Right cardiac atrium (tissue), 5 donors: ENCODE data around the gene PLOD2. TPM values are rescaled to one million over a fixed set of nuclear protein-coding genes. Genes with fewer than 3 reads are reported as not detected.

ENCODE experiments used
- ATAC-seq, 2 donors: fragments of 200-7000 bp; cut with Tn5 transposase; one replicate each; pipeline versions ENCODE4 v1.8.0 to v1.9.1; 2020; ENCODE audit warnings: moderate library complexity in 2 of 2, mild to moderate bottlenecking in 1 of 2
- DNase-seq, 3 donors: peaks; one replicate each; pipeline ENCODE4 v3.0.0-alpha.2; 2020
- H3K27ac ChIP-seq: one replicate; pipeline ENCODE4 v1.5.1; 2013; ENCODE audit warnings: mild to moderate bottlenecking, low read length, control low read depth, moderate library complexity
- H3K27me3 ChIP-seq: one replicate; pipeline ENCODE4 v1.6.1; 2013; ENCODE audit not compliant: control insufficient read depth, insufficient read depth
- H3K4me1 ChIP-seq: one replicate; pipeline ENCODE4 v1.6.1; 2013; ENCODE audit warnings: low read length; ENCODE audit not compliant: control insufficient read depth, insufficient read depth
- H3K4me3 ChIP-seq: one replicate; pipeline ENCODE4 v1.5.1; 2013; ENCODE audit warnings: low read length, control low read depth
- H3K9me3 ChIP-seq: one replicate; pipeline ENCODE4 v1.6.1; 2013; ENCODE audit warnings: low read length; ENCODE audit not compliant: control insufficient read depth
- WGBS: extraction: QIAGEN DNeasy Blood & Tissue Kit; methylation state at CpG from one replicate; pipeline ENCODE4 v1.1.7; 2013; 5-methylcytosine and 5-hydroxymethylcytosine counted together
- intact Hi-C, 4 donors: fragments of 100-400 bp; cut with DNase I; formaldehyde crosslinking; loops; one replicate each; pipeline versions ENCODE4 v1.11.0 to v1.14.0; 2022 to 2023
- polyA plus RNA-seq: library from polyadenylated mRNA; stranded (reverse); fragments of 200-250 nt; gene quantifications from one replicate; pipeline ENCODE4 v1.2.3, GENCODE V29; 2013
- total RNA-seq, 4 donors: library from RNA; stranded (reverse); fragmentation: NEBNext Ultra II Directional; extraction: Animal tissue kit (Norgen Biotek cat#: 25700); gene quantifications; one replicate each; pipeline ENCODE4 v1.2.1, GENCODE V29; 2021
- donor health status: healthy with polysubstance abuse.
- donor health status: DM: no; HTN: yes; CAD: no.
- donor health status: DM: no; HTN: no; CAD: no.
- donor health status: DM: no; HTN: yes; CAD: no; lungs with severe emphysema.
- donor health status: DM: yes; HTN: yes; CAD: no.

The PLOD2 gene
- total and polyA plus RNA-seq, 5 donors, result 20.3 to 30.8 (median 30.3) TPM

DNA sequence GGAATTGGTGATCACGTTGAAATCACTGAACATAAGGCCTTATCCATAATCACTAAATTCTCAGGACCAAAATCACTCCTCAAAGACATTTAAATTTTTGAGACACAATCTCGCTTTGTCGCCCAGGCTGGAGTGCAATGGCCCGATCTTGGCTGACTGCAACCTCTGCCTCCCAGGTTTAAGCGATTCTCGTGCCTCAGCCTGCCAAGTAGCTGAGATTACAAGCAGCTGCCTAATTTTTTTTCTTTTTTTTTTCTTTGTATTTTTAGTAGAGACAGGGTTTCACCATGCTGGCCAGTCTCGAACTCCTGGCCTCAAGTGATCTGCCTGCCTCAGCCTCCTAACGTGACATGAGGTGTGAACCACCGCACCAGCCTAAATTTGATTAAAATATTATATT is 61.7 kb downstream of the PLOD2 start:
- Histone ChIP-seq H3K4me3 (no peak overlapping the region), H3K27me3 (no peaks in the 10 kb centered on the region), H3K9me3 (no peaks in the 10 kb centered on the region), H3K27ac (no peak overlapping the region), H3K4me1 (no peaks in the 10 kb centered on the region)
- peak; percentile 33 to 65 (median 60) for DNase-seq
- intact Hi-C loops, result no loop called here
- peak in 1 of 2 donors; percentile 11 for ATAC-seq
- 53% methylated on average over 9 of the region's 9 CpGs for WGBS

DNA sequence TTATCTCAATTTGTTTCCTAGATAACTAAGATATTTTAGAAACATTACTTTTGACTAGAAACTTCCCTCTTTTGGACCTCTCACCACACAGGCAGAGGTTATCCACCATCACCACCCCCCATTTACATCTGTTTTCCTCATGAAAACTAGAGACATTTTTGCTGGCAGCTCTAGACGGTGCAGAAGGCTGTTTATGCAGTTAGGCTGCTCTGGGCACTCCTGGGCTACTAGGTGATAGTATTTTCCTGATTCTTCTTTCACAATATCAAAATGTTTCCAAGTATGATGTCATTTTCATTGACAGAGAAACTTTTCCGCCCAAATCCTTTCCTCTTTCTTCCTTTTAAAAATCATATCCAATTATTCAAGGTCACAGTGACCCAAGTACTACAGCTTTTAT is 67.1 kb downstream of the PLOD2 start:
- DNase-seq (no peak), ATAC-seq (peak; percentile 52 to 63)
- WGBS, result 23% methylated on average over 2 of the region's 2 CpGs
- Histone ChIP-seq H3K27me3 (no peaks in the 10 kb centered on the region), H3K27ac (no peak overlapping the region), H3K9me3 (no peaks in the 10 kb centered on the region), H3K4me3 (no peak overlapping the region), H3K4me1 (no peaks in the 10 kb centered on the region)
- intact Hi-C loops, result no loop called here

DNA sequence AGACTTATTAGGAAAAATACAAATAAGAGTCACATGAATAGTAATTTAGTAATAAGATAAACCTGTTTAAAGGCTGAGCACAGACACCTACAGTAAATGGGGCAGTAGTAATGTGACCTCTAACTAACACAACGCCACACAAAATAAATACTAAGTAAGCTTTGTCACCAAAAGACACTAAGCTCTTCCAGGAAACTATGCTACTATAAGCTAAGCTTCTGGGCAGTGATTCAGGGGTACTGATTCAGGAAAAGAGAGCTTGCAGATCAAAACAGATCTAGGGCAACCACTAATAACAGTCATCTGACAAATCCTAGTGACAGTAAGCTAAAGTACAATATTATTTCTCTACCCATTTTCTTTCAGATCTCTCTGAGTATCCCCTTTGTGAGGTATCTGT is 68.8 kb downstream of the PLOD2 start:
- H3K27ac ChIP-seq, result no peak overlapping the region
- no peaks in the 10 kb centered on the region for H3K9me3 ChIP-seq
- ATAC-seq (peak in 1 of 2 donors; percentile 29), DNase-seq (no peak)
- no peak overlapping the region for H3K4me3 ChIP-seq
- 59% methylated on average over 1 of the region's 1 CpG for WGBS
- intact Hi-C loops, result no loop called here
- H3K4me1 ChIP-seq, result no peaks in the 10 kb centered on the region
- no peaks in the 10 kb centered on the region for H3K27me3 ChIP-seq

DNA sequence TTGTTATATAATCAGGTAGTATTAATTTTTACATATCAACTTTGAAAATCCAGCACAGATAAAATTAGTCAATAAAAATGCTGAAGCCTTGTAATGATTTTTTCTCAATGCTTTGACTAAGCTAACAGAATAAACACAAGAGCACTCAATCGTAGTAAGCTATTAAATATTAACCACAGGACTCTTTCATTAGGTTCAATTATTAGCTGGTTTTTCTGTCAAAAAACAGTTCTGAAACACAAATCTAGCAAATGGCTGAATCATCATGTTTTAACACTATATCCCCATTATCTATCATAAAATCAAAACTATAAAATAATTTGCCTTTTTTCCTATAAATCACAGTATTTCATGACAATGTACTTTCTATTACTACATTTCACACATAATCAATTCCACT is 69.6 kb downstream of the PLOD2 start:
- no peak overlapping the region for H3K4me3 ChIP-seq
- 94% methylated on average over 1 of the region's 1 CpG for WGBS
- intact Hi-C loops, result no loop called here
- H3K9me3 ChIP-seq, result no peaks in the 10 kb centered on the region
- H3K4me1 ChIP-seq, result no peaks in the 10 kb centered on the region
- no peak overlapping the region for H3K27ac ChIP-seq
- ATAC-seq, result no peak
- no peak for DNase-seq
- no peaks in the 10 kb centered on the region for H3K27me3 ChIP-seq

DNA sequence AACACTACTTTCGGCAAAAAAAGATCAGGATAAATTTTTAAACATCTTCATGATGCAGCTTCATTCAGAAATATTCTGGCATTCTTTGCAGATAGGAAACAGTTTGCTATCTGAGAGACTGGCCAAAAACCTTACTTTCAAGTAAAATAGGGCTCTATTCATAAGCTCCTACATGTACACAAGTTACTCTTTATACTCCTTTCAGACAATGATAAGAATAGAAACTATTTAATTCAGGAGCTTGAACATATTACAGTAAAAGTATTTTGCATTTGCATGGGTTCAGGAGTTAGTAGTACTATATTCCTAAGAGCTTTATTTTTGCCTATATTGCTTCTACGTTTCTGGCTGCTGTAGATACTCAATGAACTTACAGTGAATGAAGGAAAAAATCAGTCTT is 70.5 kb downstream of the PLOD2 start:
- intact Hi-C loops, result no loop called here
- DNase-seq, result no peak
- WGBS, result 61% methylated on average over 2 of the region's 2 CpGs

DNA sequence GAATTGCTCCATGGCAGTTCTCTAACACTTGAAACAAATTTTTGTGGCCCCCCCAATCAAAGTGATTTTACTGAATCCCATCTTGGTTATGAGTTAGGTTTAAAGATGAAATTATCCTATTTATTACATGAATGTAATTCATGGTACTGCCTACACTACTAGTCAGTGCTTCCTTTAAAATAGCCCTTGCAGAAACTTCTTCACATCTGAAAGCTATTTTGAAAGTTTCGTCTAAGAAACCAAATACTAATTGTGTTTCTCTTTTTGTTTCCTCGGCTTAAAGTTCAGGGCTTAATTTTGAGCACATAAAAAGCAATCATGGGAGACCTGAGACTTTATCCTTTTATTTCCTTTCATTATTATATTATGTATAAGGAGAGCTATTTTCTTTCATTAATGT is 72.1 kb downstream of the PLOD2 start:
- ATAC-seq, result no peak
- Histone ChIP-seq H3K4me1 (peaks cover 1% of the 10 kb centered on the region), H3K27ac (no peak overlapping the region), H3K4me3 (no peak overlapping the region), H3K9me3 (no peaks in the 10 kb centered on the region), H3K27me3 (no peaks in the 10 kb centered on the region)
- intact Hi-C loops, result no loop called here
- DNase-seq, result no peak
- WGBS, result 90% methylated on average over 2 of the region's 2 CpGs

More for the DNA sequence above, 70.5 kb downstream of the PLOD2 start:
- Histone ChIP-seq H3K4me1 (peaks cover 1% of the 10 kb centered on the region), H3K27ac (no peak overlapping the region), H3K4me3 (no peak overlapping the region), H3K9me3 (no peaks in the 10 kb centered on the region), H3K27me3 (no peaks in the 10 kb centered on the region)
- no peak for ATAC-seq

DNA sequence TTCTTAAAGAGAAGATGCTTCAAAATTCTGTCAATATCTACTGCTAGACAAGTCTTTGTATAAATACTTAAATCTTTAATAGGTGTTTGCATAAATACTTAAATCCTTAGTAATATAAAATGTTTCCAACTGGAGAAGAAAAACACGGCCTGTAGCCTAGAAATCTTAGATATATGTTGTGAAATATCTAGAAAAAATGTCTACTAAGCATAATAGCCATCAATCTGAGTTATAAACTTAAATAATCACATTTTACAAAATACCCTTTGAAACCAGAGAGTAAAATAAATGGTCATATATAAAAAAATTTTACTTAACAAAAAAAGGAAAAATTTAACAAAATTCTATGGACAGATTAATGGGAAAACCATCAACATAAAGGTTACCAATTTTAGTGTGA is 73.9 kb downstream of the PLOD2 start:
- intact Hi-C loops, result no loop called here
- Histone ChIP-seq H3K27ac (no peak overlapping the region), H3K9me3 (no peaks in the 10 kb centered on the region), H3K27me3 (no peaks in the 10 kb centered on the region), H3K4me1 (peaks cover 1% of the 10 kb centered on the region), H3K4me3 (no peak overlapping the region)
- no peak for DNase-seq
- WGBS, result 90% methylated on average over 1 of the region's 1 CpG
- ATAC-seq, result no peak

DNA sequence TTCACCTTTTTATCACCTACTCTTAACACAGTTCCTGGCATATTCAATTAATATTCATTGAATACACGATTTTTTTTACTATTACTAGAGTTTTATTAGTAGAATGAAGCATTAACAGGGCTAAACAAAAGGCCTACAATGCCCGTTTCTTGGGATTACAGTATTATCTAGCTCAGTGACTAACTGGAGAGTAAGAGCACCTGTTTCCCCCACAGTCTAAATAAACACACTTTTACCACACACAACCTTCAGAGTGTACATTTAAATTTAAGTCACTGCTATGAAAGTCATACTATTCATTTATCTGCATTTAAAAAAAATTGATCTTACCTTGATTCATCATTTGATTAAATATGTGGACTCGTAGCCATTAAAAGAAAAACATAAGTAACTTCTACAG is 74.8 kb downstream of the PLOD2 start:
- DNase-seq (no peak), ATAC-seq (no peak)
- intact Hi-C loops, result no loop called here
- Histone ChIP-seq H3K4me3 (no peak overlapping the region), H3K27ac (no peak overlapping the region), H3K27me3 (no peaks in the 10 kb centered on the region), H3K4me1 (peaks cover 1% of the 10 kb centered on the region), H3K9me3 (no peaks in the 10 kb centered on the region)
- 60% methylated on average over 3 of the region's 3 CpGs for WGBS

DNA sequence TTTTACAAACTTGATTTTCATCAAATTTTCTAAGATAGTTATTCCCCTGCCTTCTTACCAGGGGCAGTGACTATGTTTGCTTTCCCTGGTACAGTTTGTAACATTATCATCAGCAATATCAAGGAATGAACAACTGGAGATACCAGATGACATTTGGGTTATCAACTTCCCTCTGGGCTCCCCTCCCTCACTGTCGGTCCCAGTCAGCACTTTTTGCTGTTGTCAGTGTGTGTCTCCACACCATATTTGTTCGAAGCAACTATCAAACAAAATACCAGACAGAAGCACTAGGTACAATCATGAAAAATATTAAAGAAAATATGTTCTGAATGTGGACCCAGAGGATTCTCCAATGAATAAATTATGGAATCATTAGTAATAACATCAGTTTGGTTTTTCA is 75.3 kb downstream of the PLOD2 start:
- Histone ChIP-seq H3K27me3 (no peaks in the 10 kb centered on the region), H3K9me3 (no peaks in the 10 kb centered on the region), H3K27ac (no peak overlapping the region), H3K4me1 (peaks cover 1% of the 10 kb centered on the region), H3K4me3 (no peak overlapping the region)
- intact Hi-C loops, result no loop called here
- no peak for DNase-seq
- 36% methylated on average over 2 of the region's 2 CpGs for WGBS
- no peak for ATAC-seq

DNA sequence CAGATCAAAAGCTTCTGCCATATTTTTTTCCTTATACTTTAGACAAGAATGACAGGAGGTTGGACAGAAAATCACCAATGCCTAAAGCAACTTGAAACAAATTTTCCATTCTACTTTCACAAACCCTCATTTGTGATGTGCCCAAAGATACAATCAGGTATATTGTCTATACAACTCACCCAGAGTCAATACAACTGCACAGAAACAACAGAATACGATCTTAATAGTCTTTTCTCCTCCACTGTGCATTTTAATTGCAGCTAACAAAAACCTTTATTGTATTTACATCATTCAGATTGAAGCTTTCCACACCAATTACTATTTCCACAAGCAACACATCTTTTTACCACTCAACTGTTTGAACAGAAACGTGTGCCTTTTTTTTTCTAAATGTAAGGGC is 80.4 kb downstream of the PLOD2 start:
- ATAC-seq, result no peak
- intact Hi-C loops, result no loop called here
- DNase-seq, result no peak
- H3K9me3 ChIP-seq, result no peaks in the 10 kb centered on the region
- H3K27me3 ChIP-seq, result no peaks in the 10 kb centered on the region
- H3K4me3 ChIP-seq, result no peak overlapping the region
- 69% methylated on average over 2 of the region's 2 CpGs for WGBS
- no peaks in the 10 kb centered on the region for H3K4me1 ChIP-seq
- no peak overlapping the region for H3K27ac ChIP-seq

DNA sequence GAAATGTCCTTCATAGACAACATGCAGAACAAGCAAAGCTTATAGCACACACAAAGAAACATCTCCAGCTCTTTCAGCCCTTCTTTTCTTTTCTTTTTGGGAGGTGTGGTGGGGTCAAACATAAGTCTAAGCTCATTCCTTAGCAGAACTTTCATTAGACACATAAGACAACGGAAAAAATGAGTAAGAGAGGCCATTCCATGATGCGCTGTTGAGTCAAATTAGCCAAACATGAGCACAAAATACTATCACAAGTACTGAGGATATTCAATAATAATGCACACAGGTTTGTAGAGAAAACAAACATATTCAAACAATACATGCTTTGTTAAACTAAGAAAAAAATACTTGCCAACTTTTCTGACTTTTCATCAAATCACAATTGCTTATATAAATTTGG is 83.0 kb downstream of the PLOD2 start:
- no peaks in the 10 kb centered on the region for H3K27me3 ChIP-seq
- ATAC-seq, result no peak
- no peak overlapping the region for H3K27ac ChIP-seq
- no peak overlapping the region for H3K4me3 ChIP-seq
- H3K9me3 ChIP-seq, result no peaks in the 10 kb centered on the region
- intact Hi-C loops, result no loop called here
- 96% methylated on average over 2 of the region's 2 CpGs for WGBS
- DNase-seq, result no peak
- H3K4me1 ChIP-seq, result no peaks in the 10 kb centered on the region

DNA sequence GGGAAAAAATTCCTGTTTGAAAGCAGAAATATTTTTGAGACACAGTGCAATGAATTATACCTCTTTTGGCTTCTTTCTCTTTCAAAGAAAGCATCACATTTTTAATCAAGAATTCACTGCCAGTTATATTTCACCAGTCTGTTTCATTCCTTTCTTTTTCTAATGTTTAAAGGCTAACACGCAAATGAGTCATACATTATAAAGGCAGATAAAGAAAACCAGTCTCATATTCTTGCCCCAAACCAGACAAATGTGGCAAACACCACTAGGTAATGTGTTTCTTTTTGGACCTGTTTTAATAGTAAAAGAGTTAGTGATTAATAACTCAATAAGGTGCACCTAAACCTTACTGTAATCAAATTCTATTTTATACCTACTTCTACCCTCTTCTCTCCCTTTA is 83.8 kb downstream of the PLOD2 start:
- no peaks in the 10 kb centered on the region for H3K27me3 ChIP-seq
- DNase-seq (no peak), ATAC-seq (no peak)
- H3K27ac ChIP-seq, result no peak overlapping the region
- no peaks in the 10 kb centered on the region for H3K4me1 ChIP-seq
- no peaks in the 10 kb centered on the region for H3K9me3 ChIP-seq
- 77% methylated on average over 1 of the region's 1 CpG for WGBS
- no peak overlapping the region for H3K4me3 ChIP-seq
- intact Hi-C loops, result no loop called here
